CD4-positive, alpha-beta T cell (primary cell): ENCODE data around the gene GNA12. TPM values are rescaled to one million over a fixed set of nuclear protein-coding genes. Genes with fewer than 3 reads are reported as not detected.
"Not testable (repeated sequence)": the region's sequence is repeated elsewhere in the genome, so short reads cannot be mapped to it uniquely, and the experiment has no call there.

Experiments used
- ATAC-seq: fragments of 200-7000 bp; cut with Tn5 transposase; one replicate; pipeline ENCODE4 v1.10.0; 2022; ENCODE audit warnings: mild to moderate bottlenecking; ENCODE audit not compliant: poor library complexity
- CTCF ChIA-PET: fragments of 350-600 bp; sonication (Branson Sonifier 250); formaldehyde crosslinking; loops from one replicate; lab custom pipeline; 2021; ENCODE audit warnings: antibody characterized with exemption, inconsistent platforms; lab: Charles Lee
- POLR2A ChIA-PET: fragments of 350-600 bp; sonication (Branson Sonifier 250); formaldehyde crosslinking; loops from one replicate; lab custom pipeline; 2021; ENCODE audit warnings: antibody characterized with exemption, inconsistent platforms; lab: Charles Lee
- DNase-seq, 14 experiments: peaks; one replicate each; pipeline ENCODE4 v3.0.0-alpha.2; 2013 to 2020; ENCODE audit warnings: mixed read lengths in 2 of 14
- H3K27ac ChIP-seq, 2 donors: one replicate each; pipeline versions ENCODE4 v1.5.1 to v1.7.0; 2013; ENCODE audit warnings: low read length in 2 of 2, low read depth in 1 of 2, mild to moderate bottlenecking in 1 of 2
- H3K27me3 ChIP-seq, 2 experiments: 1 replicate in 1 of 2; 2 replicates in 1 of 2; pipeline versions ENCODE4 v1.6.1 to v1.7.0; 2013; ENCODE audit warnings: low read length in 2 of 2, control low read depth in 1 of 2, mild to moderate bottlenecking in 1 of 2, moderate library complexity in 1 of 2; ENCODE audit not compliant: insufficient read depth in 2 of 2, control insufficient read depth in 1 of 2
- H3K36me3 ChIP-seq: one replicate; pipeline ENCODE4 v1.6.1; 2013; ENCODE audit warnings: low read length, control low read depth; ENCODE audit not compliant: insufficient read depth
- H3K4me1 ChIP-seq: one replicate; pipeline ENCODE4 v1.6.1; 2013; ENCODE audit warnings: low read length, control low read depth; ENCODE audit not compliant: insufficient read depth
- H3K4me3 ChIP-seq: one replicate; pipeline ENCODE4 v1.5.1; 2013; ENCODE audit warnings: mild to moderate bottlenecking, low read length, moderate library complexity
- H3K9me3 ChIP-seq, 2 experiments: 1 replicate in 1 of 2; 2 replicates in 1 of 2; pipeline versions ENCODE4 v1.6.1 to v1.7.0; 2013; ENCODE audit warnings: low read length in 2 of 2, mild to moderate bottlenecking in 2 of 2, control low read depth in 1 of 2, moderate library complexity in 1 of 2; ENCODE audit not compliant: control insufficient read depth in 1 of 2, insufficient read depth in 1 of 2
- H3K27ac Mint-ChIP-seq: one replicate; pipeline ENCODE4 v1.8.0; 2020; ENCODE audit warnings: mixed read lengths
- H3K27me3 Mint-ChIP-seq: one replicate; pipeline ENCODE4 v1.8.0; 2021; ENCODE audit warnings: mixed read lengths
- H3K36me3 Mint-ChIP-seq: one replicate; pipeline ENCODE4 v1.8.0; 2021; ENCODE audit warnings: low read depth, mixed read lengths
- H3K4me1 Mint-ChIP-seq: one replicate; pipeline ENCODE4 v1.8.0; 2021; ENCODE audit warnings: low read depth, mixed read lengths
- H3K4me3 Mint-ChIP-seq: one replicate; pipeline ENCODE4 v1.8.0; 2020; ENCODE audit warnings: mild to moderate bottlenecking, mixed read lengths
- H3K9me3 Mint-ChIP-seq: one replicate; pipeline ENCODE4 v1.8.0; 2020; ENCODE audit warnings: mixed read lengths
- CTCF ChIP-seq: fragments of 200-600 bp; IDR thresholded peaks from one replicate; pipeline ENCODE4 v1.8.0; 2022; ENCODE audit warnings: antibody characterized with exemption, mild to moderate bottlenecking
- intact Hi-C, 2 experiments: fragments of 100-400 bp; cut with DNase I in 1 of 2; cut with micrococcal nuclease in 1 of 2; formaldehyde crosslinking; loops; one replicate each; pipeline versions ENCODE4 v1.15.1 to v1.9.0; 2023 to 2025; cut with DNase I, micrococcal nuclease
- total RNA-seq, 174 experiments: library from RNA in 2 of 174; stranded (reverse) in 2 of 174; gene quantifications; one replicate each; pipeline ENCODE4 v1.2.3 and lab custom pipeline; 2021 to 2026

The GNA12 gene
- total RNA-seq, 2 experiments from 2014 or later: 16.0 to 16.1 TPM

GRCh38 chr7:2692543-2692942 is 151.6 kb downstream of the GNA12 start:
- intact Hi-C loops: loop anchor here in 1 of 2 experiments (1.0 kb wide), 1 partner anchor 39 kb away; no protein-coding TSS in a partner anchor
- Mint-ChIP-seq H3K27ac (no peak overlapping the region), H3K4me1 (peaks cover 5% of the 10 kb centered on the region), H3K27me3 (peaks cover 26% of the 10 kb centered on the region), H3K4me3 (no peak overlapping the region), H3K36me3 (no peaks in the 10 kb centered on the region), H3K9me3 (no peaks in the 10 kb centered on the region)
- no peak for DNase-seq
- peaks cover 18% of the 10 kb centered on the region in 2 experiments for H3K27me3 ChIP-seq
- CTCF ChIA-PET: interaction anchor here (1.6 kb wide), 1 partner anchor 17 kb away, joined by 4 read pairs; no protein-coding TSS in a partner anchor
- no peak for ATAC-seq
- H3K27ac ChIP-seq: no peak overlapping the region
- no peaks in the 10 kb centered on the region for H3K36me3 ChIP-seq
- no peak overlapping the region for H3K4me3 ChIP-seq
- TF ChIP-seq CTCF: no peak
- peaks cover 12% of the 10 kb centered on the region for H3K4me1 ChIP-seq
- peaks cover 0 to 2% of the 10 kb centered on the region in 2 experiments for H3K9me3 ChIP-seq
- POLR2A ChIA-PET: no interaction called here

- H3K4me3 ChIP-seq, H3K27ac Mint-ChIP-seq, H3K4me1 Mint-ChIP-seq, H3K9me3 ChIP-seq, POLR2A ChIA-PET, ATAC-seq, H3K36me3 ChIP-seq, DNase-seq, H3K27ac ChIP-seq, H3K4me3 Mint-ChIP-seq, H3K9me3 Mint-ChIP-seq, H3K36me3 Mint-ChIP-seq: not testable (repeated sequence)
- intact Hi-C loops: loop anchor here in 1 of 2 experiments (1.0 kb wide), 1 partner anchor 39 kb away; no protein-coding TSS in a partner anchor
- Histone ChIP-seq H3K4me1 (peaks cover 12% of the 10 kb centered on the region), H3K27me3 (peaks cover 24% of the 10 kb centered on the region in 2 experiments)
- H3K27me3 Mint-ChIP-seq: peaks cover 31% of the 10 kb centered on the region
- CTCF ChIA-PET: interaction anchor here (1.6 kb wide), 1 partner anchor 18 kb away, joined by 4 read pairs; no protein-coding TSS in a partner anchor
Observed at GRCh38 chr7:2691932-2692439, 152.1 kb downstream of the GNA12 start.

- Histone ChIP-seq H3K4me3 (no peak overlapping the region), H3K4me1 (peaks cover 12% of the 10 kb centered on the region), H3K27ac (no peak overlapping the region), H3K9me3 (peaks cover 0 to 5% of the 10 kb centered on the region in 2 experiments), H3K36me3 (no peaks in the 10 kb centered on the region), H3K27me3 (peaks cover 24 to 25% of the 10 kb centered on the region in 2 experiments)
- no peak overlapping the region for H3K4me3 Mint-ChIP-seq
- CTCF ChIA-PET: interaction anchor here (1.6 kb wide), 1 partner anchor 19 kb away, joined by 4 read pairs; no protein-coding TSS in a partner anchor
- H3K9me3 Mint-ChIP-seq: no peaks in the 10 kb centered on the region
- DNase-seq: peak in 1 of 14 experiments; percentile 23
- POLR2A ChIA-PET: no interaction called here
- H3K27ac Mint-ChIP-seq: no peak overlapping the region
- H3K27me3 Mint-ChIP-seq: peaks cover 35% of the 10 kb centered on the region
- H3K36me3 Mint-ChIP-seq: no peaks in the 10 kb centered on the region
- no peak for ATAC-seq
- intact Hi-C loops: no loop called here
- no peak for TF ChIP-seq CTCF
- peaks cover 5% of the 10 kb centered on the region for H3K4me1 Mint-ChIP-seq
Observed at GRCh38 chr7:2691011-2691707, 152.9 kb downstream of the GNA12 start.
